Panc1 (cell line): Measurements from ENCODE around the gene PLEKHA8. TPM values are rescaled to one million over a fixed set of nuclear protein-coding genes. Genes with fewer than 3 reads are reported as not detected.

Experiments used
- ATAC-seq: fragments of 200-7000 bp; cut with Tn5 transposase; 2 replicates; pipeline ENCODE4 v1.9.1; 2020; ENCODE audit warnings: mild to moderate bottlenecking, moderate library complexity
- BruUV-seq: library from RNA; stranded (reverse); fragments of 400-500 nt; replicated peaks from 2 replicates; lab custom pipeline; 2021; lab: Mats Ljungman, UMichigan
- CTCF ChIA-PET: fragments of 300-600 bp; sonication (Branson Sonifier 250); formaldehyde crosslinking; loops from one replicate; lab custom pipeline; 2022; ENCODE audit warnings: antibody characterized with exemption; lab: Charles Lee
- POLR2A ChIA-PET: fragments of 300-600 bp; sonication (Branson Sonifier 250); formaldehyde crosslinking; loops from one replicate; lab custom pipeline; 2022; ENCODE audit warnings: antibody characterized with exemption; lab: Charles Lee
- DNase-seq: peaks from one replicate; pipeline ENCODE4 v3.0.0-alpha.2; 2010; ENCODE audit warnings: low read depth, low spot score
- H3K27ac ChIP-seq: 2 replicates; pipeline ENCODE4 v1.5.1; 2011; ENCODE audit warnings: mild to moderate bottlenecking, low read length, inconsistent platforms
- H3K27me3 ChIP-seq: fragments of 200-500 bp; sonication (Bioruptor generic); 2 replicates; pipeline ENCODE4 v1.6.0; 2014; ENCODE audit warnings: low read length, inconsistent platforms; ENCODE audit not compliant: control insufficient read depth, insufficient read depth
- H3K36me3 ChIP-seq: fragments of 200-500 bp; sonication (Bioruptor generic); 2 replicates; pipeline ENCODE4 v1.5.1; 2014; ENCODE audit warnings: inconsistent platforms, mild to moderate bottlenecking, low read length, moderate library complexity; ENCODE audit not compliant: control insufficient read depth, insufficient read depth
- H3K4me1 ChIP-seq: 2 replicates; pipeline ENCODE4 v1.5.1; 2011; ENCODE audit warnings: inconsistent platforms, mild to moderate bottlenecking, low read length, moderate library complexity; ENCODE audit not compliant: control insufficient read depth, insufficient read depth
- H3K4me3 ChIP-seq, 2 experiments: 2 replicates each; pipeline ENCODE4 v1.5.1; 2011 to 2012; ENCODE audit warnings: low read depth in 2 of 2, low read length in 2 of 2, mild to moderate bottlenecking in 2 of 2, inconsistent platforms in 1 of 2, moderate library complexity in 1 of 2
- H3K9me3 ChIP-seq: fragments of 200-500 bp; sonication (Bioruptor generic); 2 replicates; pipeline ENCODE4 v1.5.1; 2014; ENCODE audit warnings: low read depth, mild to moderate bottlenecking, inconsistent platforms, low read length, moderate library complexity; ENCODE audit not compliant: control insufficient read depth, insufficient read depth
- POLR2AphosphoS5 ChIP-seq: IDR thresholded peaks from 2 replicates; pipeline ENCODE4 v1.6.1; 2012; ENCODE audit warnings: mild to moderate bottlenecking, low read depth, low read length, moderate library complexity
- SIN3A ChIP-seq: IDR thresholded peaks from 2 replicates; pipeline ENCODE4 v1.6.1; 2012; ENCODE audit warnings: low read depth, mild to moderate bottlenecking, low read length, moderate library complexity, borderline replicate concordance; ENCODE audit not compliant: insufficient read depth
- TCF7L2 ChIP-seq: IDR thresholded peaks from 2 replicates; pipeline ENCODE4 v1.6.1; 2011; ENCODE audit warnings: mild to moderate bottlenecking, low read depth, low read length, inconsistent platforms
- in situ Hi-C: cut with HindIII; loops from 2 replicates; pipeline ENCODE4 v1.10.0; 2016; ENCODE audit warnings: low sequenced_read_pairs, low pct_unique_long_range_greater_than_20kb
- intact Hi-C: fragments of 100-400 bp; cut with micrococcal nuclease; formaldehyde crosslinking; loops from one replicate; pipeline ENCODE4 v1.10.0; 2022; ENCODE audit not compliant: unreplicated experiment
- total RNA-seq: library from RNA; stranded (reverse); gene quantifications from one replicate; pipeline ENCODE4 v1.2.1, GENCODE V29; 2021; ENCODE audit not compliant: unreplicated experiment
- TF ChIP-seq, protein P1 (sequence below), 2 experiments: IDR thresholded peaks; 2 replicates each; pipeline ENCODE4 v1.6.1; 2011 to 2012; ENCODE audit warnings: low read depth in 2 of 2, control low read depth in 1 of 2, low read length in 1 of 2, mild to moderate bottlenecking in 1 of 2, moderate library complexity in 1 of 2; ENCODE audit not compliant: insufficient read depth in 1 of 2
- TF ChIP-seq, protein P2 (sequence below): fragments of 450-650 bp; IDR thresholded peaks from 2 replicates; pipeline ENCODE4 v1.5.1; 2017; ENCODE audit warnings: mild to moderate bottlenecking

PLEKHA8 gene
- total RNA-seq, 1 experiment from 2014 or later: 20.7 TPM

DNA sequence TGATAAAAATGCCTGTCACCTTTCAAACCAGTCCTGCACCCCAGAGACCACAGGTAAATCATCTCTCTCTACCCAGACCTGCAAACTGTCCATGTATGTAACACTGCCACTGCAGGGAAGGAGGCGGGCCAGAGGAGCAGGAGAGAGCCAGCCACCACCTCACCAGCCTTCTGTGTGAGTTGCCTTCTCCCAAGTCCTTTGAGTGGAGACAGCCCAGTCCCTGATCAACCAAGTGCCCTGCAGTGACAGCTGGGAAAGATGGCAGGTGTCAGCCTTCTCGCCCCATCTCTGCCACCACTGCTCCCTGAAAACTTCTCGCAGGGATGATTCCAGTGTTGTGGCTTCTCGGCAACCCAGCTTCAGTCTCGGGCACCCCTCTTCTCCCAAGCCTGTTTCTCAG, 149.0 kb downstream of the PLEKHA8 start:
- Histone ChIP-seq H3K27me3 (no peaks in the 10 kb centered on the region), H3K4me1 (no peaks in the 10 kb centered on the region), H3K4me3 (no peak overlapping the region), H3K9me3 (no peaks in the 10 kb centered on the region), H3K36me3 (no peaks in the 10 kb centered on the region), H3K27ac (no peak overlapping the region)
- in situ Hi-C loops: no loop called here
- DNase-seq (no peak), ATAC-seq (no peak)
- POLR2A ChIA-PET: no interaction called here
- intact Hi-C loops: no loop called here
- TF ChIP-seq, protein P1, sequence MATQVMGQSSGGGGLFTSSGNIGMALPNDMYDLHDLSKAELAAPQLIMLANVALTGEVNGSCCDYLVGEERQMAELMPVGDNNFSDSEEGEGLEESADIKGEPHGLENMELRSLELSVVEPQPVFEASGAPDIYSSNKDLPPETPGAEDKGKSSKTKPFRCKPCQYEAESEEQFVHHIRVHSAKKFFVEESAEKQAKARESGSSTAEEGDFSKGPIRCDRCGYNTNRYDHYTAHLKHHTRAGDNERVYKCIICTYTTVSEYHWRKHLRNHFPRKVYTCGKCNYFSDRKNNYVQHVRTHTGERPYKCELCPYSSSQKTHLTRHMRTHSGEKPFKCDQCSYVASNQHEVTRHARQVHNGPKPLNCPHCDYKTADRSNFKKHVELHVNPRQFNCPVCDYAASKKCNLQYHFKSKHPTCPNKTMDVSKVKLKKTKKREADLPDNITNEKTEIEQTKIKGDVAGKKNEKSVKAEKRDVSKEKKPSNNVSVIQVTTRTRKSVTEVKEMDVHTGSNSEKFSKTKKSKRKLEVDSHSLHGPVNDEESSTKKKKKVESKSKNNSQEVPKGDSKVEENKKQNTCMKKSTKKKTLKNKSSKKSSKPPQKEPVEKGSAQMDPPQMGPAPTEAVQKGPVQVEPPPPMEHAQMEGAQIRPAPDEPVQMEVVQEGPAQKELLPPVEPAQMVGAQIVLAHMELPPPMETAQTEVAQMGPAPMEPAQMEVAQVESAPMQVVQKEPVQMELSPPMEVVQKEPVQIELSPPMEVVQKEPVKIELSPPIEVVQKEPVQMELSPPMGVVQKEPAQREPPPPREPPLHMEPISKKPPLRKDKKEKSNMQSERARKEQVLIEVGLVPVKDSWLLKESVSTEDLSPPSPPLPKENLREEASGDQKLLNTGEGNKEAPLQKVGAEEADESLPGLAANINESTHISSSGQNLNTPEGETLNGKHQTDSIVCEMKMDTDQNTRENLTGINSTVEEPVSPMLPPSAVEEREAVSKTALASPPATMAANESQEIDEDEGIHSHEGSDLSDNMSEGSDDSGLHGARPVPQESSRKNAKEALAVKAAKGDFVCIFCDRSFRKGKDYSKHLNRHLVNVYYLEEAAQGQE (IDR thresholded peaks at IDR 0.05; ENCODE audit: insufficient read depth in 1 of 2, low read depth in 2 of 2, low read length in 1 of 2): no peak
- TF ChIP-seq TCF7L2 (no peak), POLR2AphosphoS5 (no peak), SIN3A (no peak)
- TF ChIP-seq, protein P2, sequence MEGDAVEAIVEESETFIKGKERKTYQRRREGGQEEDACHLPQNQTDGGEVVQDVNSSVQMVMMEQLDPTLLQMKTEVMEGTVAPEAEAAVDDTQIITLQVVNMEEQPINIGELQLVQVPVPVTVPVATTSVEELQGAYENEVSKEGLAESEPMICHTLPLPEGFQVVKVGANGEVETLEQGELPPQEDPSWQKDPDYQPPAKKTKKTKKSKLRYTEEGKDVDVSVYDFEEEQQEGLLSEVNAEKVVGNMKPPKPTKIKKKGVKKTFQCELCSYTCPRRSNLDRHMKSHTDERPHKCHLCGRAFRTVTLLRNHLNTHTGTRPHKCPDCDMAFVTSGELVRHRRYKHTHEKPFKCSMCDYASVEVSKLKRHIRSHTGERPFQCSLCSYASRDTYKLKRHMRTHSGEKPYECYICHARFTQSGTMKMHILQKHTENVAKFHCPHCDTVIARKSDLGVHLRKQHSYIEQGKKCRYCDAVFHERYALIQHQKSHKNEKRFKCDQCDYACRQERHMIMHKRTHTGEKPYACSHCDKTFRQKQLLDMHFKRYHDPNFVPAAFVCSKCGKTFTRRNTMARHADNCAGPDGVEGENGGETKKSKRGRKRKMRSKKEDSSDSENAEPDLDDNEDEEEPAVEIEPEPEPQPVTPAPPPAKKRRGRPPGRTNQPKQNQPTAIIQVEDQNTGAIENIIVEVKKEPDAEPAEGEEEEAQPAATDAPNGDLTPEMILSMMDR: no peak
- CTCF ChIA-PET: no interaction called here
- no TSS peak for BruUV-seq

DNA sequence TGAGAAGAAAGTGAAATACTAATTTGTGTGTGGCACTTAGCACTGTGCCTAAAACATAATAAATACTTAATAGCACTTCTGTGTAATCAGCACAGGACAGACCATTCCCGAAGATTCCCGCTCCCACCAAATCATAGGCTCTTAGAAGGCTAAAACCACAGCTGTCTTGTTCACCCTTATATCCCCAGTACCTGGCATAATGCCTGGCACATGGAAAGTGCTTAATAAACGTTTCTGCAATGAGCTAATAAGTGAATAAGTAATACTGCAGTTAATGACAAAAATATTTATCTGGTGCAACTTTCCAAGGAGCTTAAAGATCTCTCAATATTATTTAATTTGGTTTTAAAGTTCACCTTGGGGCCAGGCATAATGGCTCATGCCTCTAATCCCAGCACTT, 149.8 kb downstream of the PLEKHA8 start:
- ChIA-PET CTCF (no interaction called here), POLR2A (no interaction called here)
- intact Hi-C loops: no loop called here
- Histone ChIP-seq H3K27me3 (no peaks in the 10 kb centered on the region), H3K4me3 (no peak overlapping the region), H3K4me1 (no peaks in the 10 kb centered on the region), H3K36me3 (no peaks in the 10 kb centered on the region), H3K9me3 (no peaks in the 10 kb centered on the region), H3K27ac (no peak overlapping the region)
- BruUV-seq: no TSS peak
- TF ChIP-seq, protein P1 (IDR thresholded peaks at IDR 0.05; ENCODE audit: insufficient read depth in 1 of 2, low read depth in 2 of 2, low read length in 1 of 2): no peak
- TF ChIP-seq, protein P2: no peak
- no peak for TF ChIP-seq TCF7L2
- no peak for TF ChIP-seq SIN3A
- no peak for TF ChIP-seq POLR2AphosphoS5
- DNase-seq: no peak
- in situ Hi-C loops: no loop called here
- ATAC-seq: no peak
